ENCODE data around the gene DLG2.

DLG2 gene

DNA sequence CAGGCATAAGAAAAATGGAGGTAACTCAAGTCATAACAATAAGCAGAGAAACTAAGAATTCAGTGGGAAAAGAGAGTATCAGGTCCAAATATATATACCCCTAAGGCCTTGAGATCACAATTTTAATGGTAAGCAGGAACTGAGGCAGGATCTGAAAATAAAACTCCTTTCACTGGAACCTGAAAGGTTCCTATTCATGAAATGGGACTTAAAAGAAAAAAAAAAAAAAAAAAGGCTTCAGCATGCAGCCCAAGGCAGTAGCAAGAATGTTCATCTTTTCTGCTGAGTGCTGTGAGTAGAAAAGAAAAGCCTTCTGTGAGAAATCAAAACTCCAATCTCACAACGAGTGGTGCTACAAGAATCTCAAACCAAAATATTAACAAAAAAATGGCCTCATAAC, 75.3 kb downstream of the DLG2 start:
- H3K4me3 Mint-ChIP-seq, result no peak overlapping the region
- no peaks in the 10 kb centered on the region for H3K4me1 Mint-ChIP-seq
- no peak overlapping the region for H3K27ac Mint-ChIP-seq
- H3K9me3 Mint-ChIP-seq, result peaks cover 14% of the 10 kb centered on the region
- peaks cover 3% of the 10 kb centered on the region for H3K36me3 Mint-ChIP-seq (ENCODE audit: low read depth)
- TF ChIP-seq, protein P1, sequence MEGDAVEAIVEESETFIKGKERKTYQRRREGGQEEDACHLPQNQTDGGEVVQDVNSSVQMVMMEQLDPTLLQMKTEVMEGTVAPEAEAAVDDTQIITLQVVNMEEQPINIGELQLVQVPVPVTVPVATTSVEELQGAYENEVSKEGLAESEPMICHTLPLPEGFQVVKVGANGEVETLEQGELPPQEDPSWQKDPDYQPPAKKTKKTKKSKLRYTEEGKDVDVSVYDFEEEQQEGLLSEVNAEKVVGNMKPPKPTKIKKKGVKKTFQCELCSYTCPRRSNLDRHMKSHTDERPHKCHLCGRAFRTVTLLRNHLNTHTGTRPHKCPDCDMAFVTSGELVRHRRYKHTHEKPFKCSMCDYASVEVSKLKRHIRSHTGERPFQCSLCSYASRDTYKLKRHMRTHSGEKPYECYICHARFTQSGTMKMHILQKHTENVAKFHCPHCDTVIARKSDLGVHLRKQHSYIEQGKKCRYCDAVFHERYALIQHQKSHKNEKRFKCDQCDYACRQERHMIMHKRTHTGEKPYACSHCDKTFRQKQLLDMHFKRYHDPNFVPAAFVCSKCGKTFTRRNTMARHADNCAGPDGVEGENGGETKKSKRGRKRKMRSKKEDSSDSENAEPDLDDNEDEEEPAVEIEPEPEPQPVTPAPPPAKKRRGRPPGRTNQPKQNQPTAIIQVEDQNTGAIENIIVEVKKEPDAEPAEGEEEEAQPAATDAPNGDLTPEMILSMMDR (IDR thresholded peaks at IDR 0.05; ENCODE audit: unreplicated experiment in 3 of 3), result no peak
- no peaks in the 10 kb centered on the region for H3K27me3 Mint-ChIP-seq (ENCODE audit: low read depth)

DNA sequence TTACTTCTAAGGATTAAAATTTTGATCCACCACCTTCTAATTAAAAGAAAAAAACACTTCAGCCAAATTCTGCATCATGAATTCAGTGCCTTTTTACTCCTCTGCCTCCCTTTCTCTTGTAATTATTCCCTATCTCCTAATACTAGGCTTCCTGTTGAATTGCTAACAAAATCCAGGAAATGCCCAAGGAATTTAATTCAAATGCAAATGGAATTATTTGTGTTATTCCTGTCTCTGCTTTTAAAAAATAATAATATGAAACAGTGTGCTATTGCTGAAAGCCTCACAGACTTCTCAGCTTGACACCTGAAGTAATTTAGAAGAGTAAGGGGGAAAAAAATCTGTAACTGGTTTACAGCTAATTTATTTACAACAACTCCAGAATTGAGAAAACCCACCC, 85.5 kb downstream of the DLG2 start:
- Mint-ChIP-seq H3K4me1 (peaks cover 22% of the 10 kb centered on the region), H3K27ac (no peak overlapping the region), H3K4me3 (no peak overlapping the region), H3K9me3 (no peaks in the 10 kb centered on the region), H3K36me3 (ENCODE audit: low read depth) (no peaks in the 10 kb centered on the region), H3K27me3 (ENCODE audit: low read depth) (no peaks in the 10 kb centered on the region)
- TF ChIP-seq, protein P1 (IDR thresholded peaks at IDR 0.05; ENCODE audit: unreplicated experiment in 3 of 3), result no peak

DNA sequence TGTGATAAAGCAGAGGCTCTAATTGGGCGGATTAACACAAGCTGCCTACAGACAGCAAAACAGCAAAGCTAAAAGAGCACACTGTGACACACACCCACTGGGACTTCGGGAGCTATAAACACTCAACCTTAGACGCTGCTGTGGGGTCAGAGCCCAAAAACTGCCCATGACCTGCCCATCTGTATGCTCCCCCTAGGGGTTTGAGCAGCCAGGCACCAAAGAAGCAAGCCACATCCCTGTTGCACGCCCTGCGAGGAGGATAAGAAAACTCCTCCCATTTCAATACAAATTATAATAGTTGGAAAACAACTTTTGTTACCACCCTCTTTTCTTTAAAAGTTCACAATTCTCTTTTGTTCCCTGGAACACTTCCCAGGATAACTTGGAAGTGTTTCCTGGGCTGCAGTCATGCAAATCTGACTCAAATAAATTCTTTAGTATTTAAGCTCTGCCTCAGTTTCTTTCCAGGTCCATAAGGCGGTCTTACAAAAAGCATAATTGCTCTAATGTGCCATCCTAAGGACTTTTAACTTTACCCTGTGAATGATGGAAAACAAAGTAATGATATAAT, 86.4 kb downstream of the DLG2 start:
- Mint-ChIP-seq H3K27me3 (ENCODE audit: low read depth) (no peaks in the 10 kb centered on the region), H3K27ac (peak overlapping the region in 1 of 3 experiments; percentile 34), H3K36me3 (ENCODE audit: low read depth) (no peaks in the 10 kb centered on the region), H3K4me3 (no peak overlapping the region), H3K9me3 (no peaks in the 10 kb centered on the region), H3K4me1 (peaks cover 22% of the 10 kb centered on the region)
- TF ChIP-seq, protein P1 (IDR thresholded peaks at IDR 0.05; ENCODE audit: unreplicated experiment in 3 of 3), result no peak

DNA sequence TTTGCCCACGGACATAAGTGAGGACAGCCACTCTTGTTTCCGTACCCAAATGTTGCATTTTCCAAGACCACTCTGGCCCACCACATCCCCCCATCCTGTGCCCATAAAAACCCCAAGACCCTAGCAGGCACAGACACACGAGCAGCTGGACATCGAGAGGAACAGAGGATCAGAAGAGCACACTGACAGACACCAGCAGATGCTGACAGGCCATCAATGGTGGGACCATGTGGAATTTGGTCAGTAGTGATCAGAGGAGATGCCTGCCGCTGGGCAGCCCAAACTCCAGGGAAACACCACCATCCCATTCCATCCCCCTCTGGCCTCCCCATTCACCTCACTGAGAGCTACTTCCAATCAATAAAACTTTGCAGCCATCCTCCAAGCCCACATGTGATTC, 87.0 kb downstream of the DLG2 start:
- Mint-ChIP-seq H3K4me3 (no peak overlapping the region), H3K27me3 (ENCODE audit: low read depth) (no peaks in the 10 kb centered on the region), H3K36me3 (ENCODE audit: low read depth) (no peaks in the 10 kb centered on the region), H3K9me3 (no peaks in the 10 kb centered on the region), H3K27ac (peak overlapping the region in 2 of 3 experiments; percentile 22 to 34), H3K4me1 (peaks cover 22% of the 10 kb centered on the region)
- TF ChIP-seq, protein P1 (IDR thresholded peaks at IDR 0.05; ENCODE audit: unreplicated experiment in 3 of 3), result no peak

DNA sequence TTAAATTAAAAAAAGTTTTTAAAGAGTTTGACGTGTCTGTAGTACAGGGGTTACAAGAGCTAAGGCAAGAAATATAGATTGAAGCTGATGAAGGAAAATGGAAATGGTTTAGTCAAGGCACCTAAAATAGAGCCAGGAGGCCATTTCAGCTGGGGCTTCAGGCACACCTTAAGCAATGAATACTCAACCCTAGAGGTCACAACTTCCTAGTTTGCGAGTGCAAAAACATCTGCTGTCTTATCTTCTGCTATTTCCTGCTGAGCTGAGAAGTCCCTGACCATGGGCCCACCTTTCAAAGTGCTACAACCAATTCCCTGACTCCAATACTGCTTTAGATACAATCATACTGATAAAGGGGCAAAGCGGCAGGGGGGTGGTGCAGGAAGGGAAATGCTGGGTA, 87.4 kb downstream of the DLG2 start:
- no peak overlapping the region for H3K4me3 Mint-ChIP-seq
- TF ChIP-seq, protein P1 (IDR thresholded peaks at IDR 0.05; ENCODE audit: unreplicated experiment in 3 of 3), result no peak
- H3K4me1 Mint-ChIP-seq, result peaks cover 22% of the 10 kb centered on the region
- H3K36me3 Mint-ChIP-seq (ENCODE audit: low read depth), result peaks cover 4% of the 10 kb centered on the region
- H3K27me3 Mint-ChIP-seq (ENCODE audit: low read depth), result no peaks in the 10 kb centered on the region
- H3K27ac Mint-ChIP-seq, result peak overlapping the region in 2 of 3 experiments; percentile 22 to 34
- H3K9me3 Mint-ChIP-seq, result peaks cover 4% of the 10 kb centered on the region

DNA sequence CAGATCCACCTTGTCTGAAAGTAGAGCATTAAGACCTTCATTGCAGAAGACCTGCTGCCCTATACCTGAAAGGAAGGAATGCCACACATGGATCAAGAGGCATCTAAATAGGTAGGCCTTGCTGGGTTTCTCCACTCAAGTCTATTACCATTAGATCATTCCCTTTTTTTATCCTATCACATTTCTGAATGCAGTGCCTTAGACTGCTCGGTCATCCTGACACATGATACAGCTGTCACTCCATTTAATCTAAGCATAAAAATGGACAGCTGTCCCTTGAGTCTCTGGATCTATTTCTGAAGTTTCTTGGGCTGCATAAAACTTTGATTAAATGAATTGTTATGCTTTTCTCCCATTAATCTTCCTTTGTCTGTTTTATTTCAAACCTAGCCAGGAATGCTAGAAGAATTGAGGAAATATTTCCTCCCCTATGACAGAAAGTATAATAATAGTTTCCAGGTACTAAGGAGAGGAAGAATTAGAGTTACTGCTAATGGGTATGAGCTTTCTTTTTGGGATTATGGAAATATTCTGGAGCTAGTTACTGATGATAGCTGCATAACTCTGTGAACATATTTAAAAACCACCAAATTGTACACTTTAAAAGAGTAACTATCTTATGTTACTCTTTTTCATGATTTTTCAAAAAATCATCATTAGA, 88.0 kb downstream of the DLG2 start:
- Mint-ChIP-seq H3K36me3 (ENCODE audit: low read depth) (peaks cover 5% of the 10 kb centered on the region), H3K4me3 (no peak overlapping the region), H3K4me1 (peaks cover 22% of the 10 kb centered on the region), H3K9me3 (peaks cover 4% of the 10 kb centered on the region), H3K27me3 (ENCODE audit: low read depth) (no peaks in the 10 kb centered on the region), H3K27ac (peak overlapping the region in 1 of 3 experiments; percentile 40)
- TF ChIP-seq, protein P1 (IDR thresholded peaks at IDR 0.05; ENCODE audit: unreplicated experiment in 3 of 3), result no peak

Data from nephron (organoid).